ENCODE results near the gene HOXD9. TPM values are rescaled to one million over a fixed set of nuclear protein-coding genes. Genes with fewer than 3 reads are reported as not detected.

Gene HOXD9
- total RNA-seq, 1 donor from 2014 or later: not detected

GRCh38 chr2:176102309-176102866, 20.1 kb upstream of the HOXD9 start:
- Mint-ChIP-seq H3K36me3 (ENCODE audit: unreplicated experiment) (no peaks in the 10 kb centered on the region), H3K27ac (ENCODE audit: unreplicated experiment) (no peak overlapping the region), H3K27me3 (ENCODE audit: unreplicated experiment) (peaks cover 91% of the 10 kb centered on the region), H3K9me3 (ENCODE audit: unreplicated experiment) (no peaks in the 10 kb centered on the region), H3K4me1 (ENCODE audit: unreplicated experiment) (peaks cover 29% of the 10 kb centered on the region), H3K4me3 (ENCODE audit: unreplicated experiment) (no peak overlapping the region)
- TF ChIP-seq, protein P1, sequence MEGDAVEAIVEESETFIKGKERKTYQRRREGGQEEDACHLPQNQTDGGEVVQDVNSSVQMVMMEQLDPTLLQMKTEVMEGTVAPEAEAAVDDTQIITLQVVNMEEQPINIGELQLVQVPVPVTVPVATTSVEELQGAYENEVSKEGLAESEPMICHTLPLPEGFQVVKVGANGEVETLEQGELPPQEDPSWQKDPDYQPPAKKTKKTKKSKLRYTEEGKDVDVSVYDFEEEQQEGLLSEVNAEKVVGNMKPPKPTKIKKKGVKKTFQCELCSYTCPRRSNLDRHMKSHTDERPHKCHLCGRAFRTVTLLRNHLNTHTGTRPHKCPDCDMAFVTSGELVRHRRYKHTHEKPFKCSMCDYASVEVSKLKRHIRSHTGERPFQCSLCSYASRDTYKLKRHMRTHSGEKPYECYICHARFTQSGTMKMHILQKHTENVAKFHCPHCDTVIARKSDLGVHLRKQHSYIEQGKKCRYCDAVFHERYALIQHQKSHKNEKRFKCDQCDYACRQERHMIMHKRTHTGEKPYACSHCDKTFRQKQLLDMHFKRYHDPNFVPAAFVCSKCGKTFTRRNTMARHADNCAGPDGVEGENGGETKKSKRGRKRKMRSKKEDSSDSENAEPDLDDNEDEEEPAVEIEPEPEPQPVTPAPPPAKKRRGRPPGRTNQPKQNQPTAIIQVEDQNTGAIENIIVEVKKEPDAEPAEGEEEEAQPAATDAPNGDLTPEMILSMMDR (IDR thresholded peaks at IDR 0.05): no peak
- DNase-seq (ENCODE audit: extremely low spot score, unreplicated experiment): no peak

DNA sequence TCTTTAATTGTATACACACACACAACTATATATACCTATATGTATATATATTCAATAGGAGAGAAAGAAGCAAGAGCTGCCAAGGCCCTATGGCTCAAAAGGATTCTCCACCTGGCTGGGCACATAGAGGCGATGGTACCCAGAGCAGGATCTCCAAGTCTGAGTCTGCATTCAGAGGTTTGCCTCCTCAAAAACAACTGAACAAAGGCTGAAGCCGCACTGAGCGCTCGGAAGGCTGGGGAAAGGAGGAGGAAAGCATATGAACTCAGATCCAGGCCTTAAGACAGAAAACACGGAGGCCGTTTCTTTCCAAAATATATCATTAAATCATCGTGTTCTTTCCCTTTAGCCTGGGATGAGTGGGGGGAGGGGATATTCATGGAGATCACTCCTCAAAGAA, 19.3 kb upstream of the HOXD9 start:
- Mint-ChIP-seq H3K4me1 (ENCODE audit: unreplicated experiment) (peaks cover 24% of the 10 kb centered on the region), H3K9me3 (ENCODE audit: unreplicated experiment) (no peaks in the 10 kb centered on the region), H3K27me3 (ENCODE audit: unreplicated experiment) (peaks cover 83% of the 10 kb centered on the region), H3K27ac (ENCODE audit: unreplicated experiment) (no peak overlapping the region), H3K4me3 (ENCODE audit: unreplicated experiment) (no peak overlapping the region), H3K36me3 (ENCODE audit: unreplicated experiment) (no peaks in the 10 kb centered on the region)
- TF ChIP-seq, protein P1 (IDR thresholded peaks at IDR 0.05): no peak
- DNase-seq (ENCODE audit: extremely low spot score, unreplicated experiment): no peak

- Mint-ChIP-seq H3K4me1 (ENCODE audit: unreplicated experiment) (peaks cover 23% of the 10 kb centered on the region), H3K27me3 (ENCODE audit: unreplicated experiment) (peaks cover 80% of the 10 kb centered on the region), H3K27ac (ENCODE audit: unreplicated experiment) (no peak overlapping the region), H3K4me3 (ENCODE audit: unreplicated experiment) (no peak overlapping the region), H3K9me3 (ENCODE audit: unreplicated experiment) (no peaks in the 10 kb centered on the region), H3K36me3 (ENCODE audit: unreplicated experiment) (no peaks in the 10 kb centered on the region)
- TF ChIP-seq, protein P1 (IDR thresholded peaks at IDR 0.05): no peak
- no peak for DNase-seq (ENCODE audit: extremely low spot score, unreplicated experiment)
These were observed 18.7 kb upstream of the HOXD9 start for GRCh38 chr2:176103742-176104315.

GRCh38 chr2:176104316-176105077, 18.0 kb upstream of the HOXD9 start:
- no peak for DNase-seq (ENCODE audit: extremely low spot score, unreplicated experiment)
- H3K9me3 Mint-ChIP-seq (ENCODE audit: unreplicated experiment): no peaks in the 10 kb centered on the region
- TF ChIP-seq, protein P1 (IDR thresholded peaks at IDR 0.05): no peak
- no peak overlapping the region for H3K4me3 Mint-ChIP-seq (ENCODE audit: unreplicated experiment)
- H3K27ac Mint-ChIP-seq (ENCODE audit: unreplicated experiment): no peak overlapping the region
- peaks cover 80% of the 10 kb centered on the region for H3K27me3 Mint-ChIP-seq (ENCODE audit: unreplicated experiment)
- H3K36me3 Mint-ChIP-seq (ENCODE audit: unreplicated experiment): no peaks in the 10 kb centered on the region
- H3K4me1 Mint-ChIP-seq (ENCODE audit: unreplicated experiment): peaks cover 24% of the 10 kb centered on the region

DNA sequence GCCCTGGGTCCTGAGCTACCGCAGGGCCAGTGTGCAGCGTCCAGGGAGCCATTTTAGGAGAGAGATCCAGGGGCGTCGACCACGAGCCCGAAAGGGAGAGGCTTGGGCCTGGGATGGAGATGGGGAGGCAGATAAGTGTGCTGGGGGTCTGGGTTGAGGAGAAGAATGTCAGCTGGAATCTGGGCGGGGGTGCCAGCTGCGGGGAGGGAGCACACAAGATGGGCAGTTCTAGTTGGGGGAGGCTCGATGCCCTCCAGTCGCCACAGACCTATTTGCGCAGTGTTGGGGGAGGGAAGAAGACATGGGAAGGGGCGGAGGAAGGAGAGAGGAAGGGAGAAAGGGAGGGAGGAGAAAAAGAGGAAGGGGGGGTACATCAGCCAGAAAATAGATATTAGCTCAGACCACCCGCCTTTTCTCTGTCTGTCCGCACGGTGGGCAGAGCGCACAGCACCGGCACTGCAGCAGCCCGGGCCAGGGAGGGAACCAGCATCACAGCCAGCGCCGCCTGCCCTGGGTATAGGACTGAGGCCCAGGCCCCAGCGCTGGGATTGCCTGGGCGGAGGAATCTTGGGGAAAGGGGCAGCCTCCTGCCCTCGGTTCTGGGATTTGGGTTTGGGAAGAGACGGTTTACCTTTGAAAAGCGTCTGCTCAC, 17.3 kb upstream of the HOXD9 start:
- DNase-seq (ENCODE audit: extremely low spot score, unreplicated experiment): no peak
- Mint-ChIP-seq H3K4me1 (ENCODE audit: unreplicated experiment) (peaks cover 24% of the 10 kb centered on the region), H3K27me3 (ENCODE audit: unreplicated experiment) (peaks cover 83% of the 10 kb centered on the region), H3K36me3 (ENCODE audit: unreplicated experiment) (no peaks in the 10 kb centered on the region), H3K4me3 (ENCODE audit: unreplicated experiment) (no peak overlapping the region), H3K9me3 (ENCODE audit: unreplicated experiment) (no peaks in the 10 kb centered on the region), H3K27ac (ENCODE audit: unreplicated experiment) (no peak overlapping the region)
- TF ChIP-seq, protein P1 (IDR thresholded peaks at IDR 0.05): no peak
